ENCODE data around the gene PCYT2.

DNA sequence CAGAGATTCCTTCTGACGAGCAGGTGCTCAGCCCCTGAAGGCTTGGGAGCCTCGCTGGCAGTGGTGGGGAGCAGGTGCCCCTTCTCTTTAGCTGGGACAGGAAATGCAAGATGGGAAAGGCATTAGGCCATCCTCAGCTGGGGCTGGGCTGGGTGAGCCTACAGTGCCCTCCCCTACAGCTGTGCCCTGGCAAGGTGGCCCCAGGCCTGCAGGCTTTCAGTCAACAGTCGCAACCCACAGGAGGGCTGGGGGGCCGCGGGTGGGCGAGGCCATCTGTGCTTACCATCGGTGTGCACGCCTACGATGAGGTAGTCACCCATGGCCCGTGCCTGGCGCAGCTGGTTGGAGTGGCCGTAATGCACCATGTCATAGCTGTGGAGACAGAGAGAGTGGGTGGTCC is 2.0 kb downstream of the PCYT2 start:
- TF ChIP-seq, protein P1, sequence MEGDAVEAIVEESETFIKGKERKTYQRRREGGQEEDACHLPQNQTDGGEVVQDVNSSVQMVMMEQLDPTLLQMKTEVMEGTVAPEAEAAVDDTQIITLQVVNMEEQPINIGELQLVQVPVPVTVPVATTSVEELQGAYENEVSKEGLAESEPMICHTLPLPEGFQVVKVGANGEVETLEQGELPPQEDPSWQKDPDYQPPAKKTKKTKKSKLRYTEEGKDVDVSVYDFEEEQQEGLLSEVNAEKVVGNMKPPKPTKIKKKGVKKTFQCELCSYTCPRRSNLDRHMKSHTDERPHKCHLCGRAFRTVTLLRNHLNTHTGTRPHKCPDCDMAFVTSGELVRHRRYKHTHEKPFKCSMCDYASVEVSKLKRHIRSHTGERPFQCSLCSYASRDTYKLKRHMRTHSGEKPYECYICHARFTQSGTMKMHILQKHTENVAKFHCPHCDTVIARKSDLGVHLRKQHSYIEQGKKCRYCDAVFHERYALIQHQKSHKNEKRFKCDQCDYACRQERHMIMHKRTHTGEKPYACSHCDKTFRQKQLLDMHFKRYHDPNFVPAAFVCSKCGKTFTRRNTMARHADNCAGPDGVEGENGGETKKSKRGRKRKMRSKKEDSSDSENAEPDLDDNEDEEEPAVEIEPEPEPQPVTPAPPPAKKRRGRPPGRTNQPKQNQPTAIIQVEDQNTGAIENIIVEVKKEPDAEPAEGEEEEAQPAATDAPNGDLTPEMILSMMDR (IDR thresholded peaks at IDR 0.05): no peak
- TF ChIP-seq POLR2A (IDR thresholded peaks at IDR 0.05): no peak

All from uterus (tissue), 2 donors.